Measurements from ENCODE around the gene CRYGN. TPM values are rescaled to one million over a fixed set of nuclear protein-coding genes. Genes with fewer than 3 reads are reported as not detected.
A peak's percentile ranks its signal among the peaks of the same experiment; 100 is the strongest.

The CRYGN gene
- total RNA-seq, 1 donor from 2014 or later, result 0.41 TPM

GRCh38 chr7:151462306-151462779 lies 22.4 kb upstream of the CRYGN start:
- Histone ChIP-seq H3K4me3 (no peak overlapping the region), H3K36me3 (peaks cover 33% of the 10 kb centered on the region), H3K4me1 (peaks cover 34% of the 10 kb centered on the region), H3K27ac (replicated peaks) (no peak overlapping the region), H3K27me3 (ENCODE audit: low read depth) (no peaks in the 10 kb centered on the region), H3K9me3 (replicated peaks) (peaks cover 15% of the 10 kb centered on the region)
- intact Hi-C loops (cut with micrococcal nuclease), result loop anchor here (5.0 kb wide), 1 partner anchor 60 kb away; no protein-coding TSS in a partner anchor
- TF ChIP-seq, protein P1, sequence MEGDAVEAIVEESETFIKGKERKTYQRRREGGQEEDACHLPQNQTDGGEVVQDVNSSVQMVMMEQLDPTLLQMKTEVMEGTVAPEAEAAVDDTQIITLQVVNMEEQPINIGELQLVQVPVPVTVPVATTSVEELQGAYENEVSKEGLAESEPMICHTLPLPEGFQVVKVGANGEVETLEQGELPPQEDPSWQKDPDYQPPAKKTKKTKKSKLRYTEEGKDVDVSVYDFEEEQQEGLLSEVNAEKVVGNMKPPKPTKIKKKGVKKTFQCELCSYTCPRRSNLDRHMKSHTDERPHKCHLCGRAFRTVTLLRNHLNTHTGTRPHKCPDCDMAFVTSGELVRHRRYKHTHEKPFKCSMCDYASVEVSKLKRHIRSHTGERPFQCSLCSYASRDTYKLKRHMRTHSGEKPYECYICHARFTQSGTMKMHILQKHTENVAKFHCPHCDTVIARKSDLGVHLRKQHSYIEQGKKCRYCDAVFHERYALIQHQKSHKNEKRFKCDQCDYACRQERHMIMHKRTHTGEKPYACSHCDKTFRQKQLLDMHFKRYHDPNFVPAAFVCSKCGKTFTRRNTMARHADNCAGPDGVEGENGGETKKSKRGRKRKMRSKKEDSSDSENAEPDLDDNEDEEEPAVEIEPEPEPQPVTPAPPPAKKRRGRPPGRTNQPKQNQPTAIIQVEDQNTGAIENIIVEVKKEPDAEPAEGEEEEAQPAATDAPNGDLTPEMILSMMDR (IDR thresholded peaks at IDR 0.05; ENCODE audit: borderline replicate concordance), result no peak
- no peak for DNase-seq

- DNase-seq, result no peak
- H3K27me3 ChIP-seq (ENCODE audit: low read depth), result no peaks in the 10 kb centered on the region
- peaks cover 34% of the 10 kb centered on the region for H3K4me1 ChIP-seq
- peak overlapping the region; percentile 93 for H3K27ac ChIP-seq (replicated peaks)
- peaks cover 15% of the 10 kb centered on the region for H3K9me3 ChIP-seq (replicated peaks)
- TF ChIP-seq, protein P1 (IDR thresholded peaks at IDR 0.05; ENCODE audit: borderline replicate concordance), result no peak
- intact Hi-C loops (cut with micrococcal nuclease), result loop anchor here (5.0 kb wide), 1 partner anchor 60 kb away; no protein-coding TSS in a partner anchor
- no peak overlapping the region for H3K4me3 ChIP-seq
- peaks cover 30% of the 10 kb centered on the region for H3K36me3 ChIP-seq
Observed at GRCh38 chr7:151461942-151462230, 21.9 kb upstream of the CRYGN start.

DNA sequence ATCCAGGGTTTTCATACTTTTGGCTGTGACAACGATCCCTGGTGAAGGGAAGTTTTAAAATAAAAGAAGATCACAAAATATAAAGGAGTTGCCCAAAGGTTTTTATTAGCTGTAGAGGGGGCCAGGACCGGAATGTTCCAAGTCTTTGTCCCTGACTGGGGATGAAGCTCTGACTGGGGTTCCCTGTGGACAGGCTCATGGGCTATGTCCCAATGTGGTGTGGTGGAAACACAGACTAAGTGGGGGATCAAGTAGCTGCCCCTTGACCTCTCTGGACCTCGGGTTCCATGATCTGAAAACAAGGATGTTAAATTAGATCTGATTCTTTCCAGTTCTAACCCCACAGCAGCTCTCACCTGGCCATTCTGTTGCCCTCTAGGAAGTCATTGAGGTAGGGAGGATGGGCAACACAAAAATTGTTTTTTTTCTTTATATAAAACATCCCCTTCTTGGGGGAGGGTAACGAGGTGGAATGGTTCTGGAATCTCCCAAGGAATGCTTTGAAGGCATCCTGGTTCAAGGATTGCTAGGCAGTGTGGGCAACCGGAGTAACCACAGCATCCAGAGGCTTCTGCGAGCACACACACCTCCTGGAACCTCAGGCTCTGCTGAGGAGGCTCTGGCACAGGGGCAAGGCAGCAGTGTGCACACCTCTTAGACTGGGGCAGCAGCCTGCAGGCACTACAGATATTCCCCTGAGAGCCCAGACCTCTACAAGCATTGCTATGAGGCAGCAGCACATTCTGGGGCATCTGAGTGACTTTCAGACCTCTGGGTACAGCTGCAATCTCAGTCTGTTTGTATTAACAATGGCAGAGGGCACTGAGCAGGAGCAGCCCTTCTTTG lies 21.4 kb upstream of the CRYGN start:
- Histone ChIP-seq H3K27ac (replicated peaks) (peak overlapping the region; percentile 93), H3K9me3 (replicated peaks) (peaks cover 15% of the 10 kb centered on the region), H3K4me3 (no peak overlapping the region), H3K36me3 (peaks cover 24% of the 10 kb centered on the region), H3K27me3 (ENCODE audit: low read depth) (no peaks in the 10 kb centered on the region), H3K4me1 (peaks cover 34% of the 10 kb centered on the region)
- TF ChIP-seq, protein P1 (IDR thresholded peaks at IDR 0.05; ENCODE audit: borderline replicate concordance), result no peak
- DNase-seq, result no peak
- intact Hi-C loops (cut with micrococcal nuclease), result loop anchor here (5.0 kb wide), 1 partner anchor 61 kb away; no protein-coding TSS in a partner anchor

DNA sequence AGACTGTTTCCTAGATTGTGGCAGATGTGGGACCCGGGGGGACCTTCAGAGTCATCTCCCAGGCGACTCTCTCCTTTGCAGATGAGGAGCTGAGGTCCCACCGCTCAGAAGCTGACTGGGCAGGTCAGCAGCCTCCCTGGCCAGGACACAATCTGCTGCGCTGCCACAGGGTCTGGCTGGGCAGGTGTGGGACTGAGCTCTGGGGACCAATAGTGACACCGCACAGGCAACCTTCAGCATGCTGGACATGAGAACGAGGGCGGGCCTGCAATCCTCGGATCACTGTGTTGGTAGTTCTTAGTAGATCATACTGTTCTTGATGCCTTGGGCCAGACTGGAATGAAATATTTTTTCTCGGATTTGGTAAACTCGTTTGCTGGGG lies 20.5 kb upstream of the CRYGN start:
- Histone ChIP-seq H3K4me3 (peak overlapping the region; percentile 51), H3K27ac (replicated peaks) (peak overlapping the region; percentile 93), H3K36me3 (peaks cover 15% of the 10 kb centered on the region), H3K9me3 (replicated peaks) (peaks cover 15% of the 10 kb centered on the region), H3K4me1 (peaks cover 34% of the 10 kb centered on the region), H3K27me3 (ENCODE audit: low read depth) (no peaks in the 10 kb centered on the region)
- TF ChIP-seq, protein P1 (IDR thresholded peaks at IDR 0.05; ENCODE audit: borderline replicate concordance), result no peak
- intact Hi-C loops (cut with micrococcal nuclease), result loop anchor here (5.0 kb wide), 1 partner anchor 62 kb away; no protein-coding TSS in a partner anchor
- DNase-seq, result peak; percentile 34

GRCh38 chr7:151459726-151460473 lies 20.0 kb upstream of the CRYGN start:
- intact Hi-C loops (cut with micrococcal nuclease), result loop anchor here (5.0 kb wide), 1 partner anchor 62 kb away; no protein-coding TSS in a partner anchor
- H3K27ac ChIP-seq (replicated peaks), result peak overlapping the region; percentile 93
- peaks cover 15% of the 10 kb centered on the region for H3K9me3 ChIP-seq (replicated peaks)
- peak overlapping the region; percentile 51 for H3K4me3 ChIP-seq
- H3K27me3 ChIP-seq (ENCODE audit: low read depth), result no peaks in the 10 kb centered on the region
- TF ChIP-seq, protein P1 (IDR thresholded peaks at IDR 0.05; ENCODE audit: borderline replicate concordance), result peak; percentile 42
- peaks cover 34% of the 10 kb centered on the region for H3K4me1 ChIP-seq
- peak; percentile 77 for DNase-seq
- H3K36me3 ChIP-seq, result peaks cover 10% of the 10 kb centered on the region
